H1 (cell line): Measurements from ENCODE around the gene PTMA. TPM values are rescaled to one million over a fixed set of nuclear protein-coding genes. Genes with fewer than 3 reads are reported as not detected.

ENCODE experiments used
- BCL11A ChIP-seq, 2 experiments: IDR thresholded peaks; one replicate each; pipeline ENCODE4 v1.6.1; 2011; ENCODE audit warnings: low read depth in 2 of 2, low read length in 2 of 2, mild to moderate bottlenecking in 2 of 2
- EGR1 ChIP-seq: IDR thresholded peaks from 2 replicates; pipeline ENCODE4 v1.6.1; 2011; ENCODE audit warnings: low read depth, low read length, borderline replicate concordance
- EP300 ChIP-seq, 2 experiments: IDR thresholded peaks; 1 replicate in 1 of 2; 2 replicates in 1 of 2; pipeline ENCODE4 v1.6.1; 2011 to 2012; ENCODE audit warnings: low read depth in 2 of 2, low read length in 2 of 2, mild to moderate bottlenecking in 2 of 2, borderline replicate concordance in 1 of 2, inconsistent platforms in 1 of 2, moderate library complexity in 1 of 2
- FOSL1 ChIP-seq: IDR thresholded peaks from 2 replicates; pipeline ENCODE4 v1.6.1; 2011; ENCODE audit warnings: mild to moderate bottlenecking, low read depth, low read length, moderate library complexity; ENCODE audit not compliant: insufficient read depth
- POLR2A ChIP-seq, 2 experiments: IDR thresholded peaks; 1 replicate in 1 of 2; 2 replicates in 1 of 2; pipeline ENCODE4 v1.6.1; 2011; ENCODE audit warnings: low read depth in 2 of 2, low read length in 2 of 2, mild to moderate bottlenecking in 2 of 2; ENCODE audit errors: control extremely low read depth in 1 of 2
- RAD21 ChIP-seq, 2 experiments: IDR thresholded peaks in 1 of 2; conservative IDR thresholded peaks in 1 of 2; 2 replicates each; pipeline ENCODE4 v1.6.1; 2011; ENCODE audit warnings: low read depth in 2 of 2, low read length in 2 of 2, improper control_type of control experiment in 1 of 2, inconsistent platforms in 1 of 2, mild to moderate bottlenecking in 1 of 2, moderate library complexity in 1 of 2
- RXRA ChIP-seq: IDR thresholded peaks from 2 replicates; pipeline ENCODE4 v1.6.1; 2011; ENCODE audit warnings: low read depth, mild to moderate bottlenecking, low read length, moderate library complexity; ENCODE audit not compliant: insufficient read depth
- SUZ12 ChIP-seq: fragments of 200-600 bp; sonication (generic); IDR thresholded peaks from 2 replicates; pipeline ENCODE4 v1.6.1; 2012; ENCODE audit warnings: mild to moderate bottlenecking, inconsistent platforms, low read length, moderate library complexity, mixed read lengths
- TCF12 ChIP-seq: IDR thresholded peaks from 2 replicates; pipeline ENCODE4 v1.6.1; 2011; ENCODE audit warnings: low read depth, mild to moderate bottlenecking, low read length
- polyA plus RNA-seq, 7 experiments: library from polyadenylated mRNA; depleted of rRNA in 3 of 7; stranded (reverse) in 5 of 7; unstranded in 2 of 7; fragments of >200 nt in 5 of 7; fragments of 200-250 nt in 2 of 7; gene quantifications; 1 replicate in 5 of 7; 2 replicates in 1 of 7; 4 replicates in 1 of 7; pipeline versions ENCODE4 v1.2.1 to v1.2.3, GENCODE V29; 2011 to 2013; ENCODE audit warnings: missing spikeins in 2 of 7, mixed read lengths in 2 of 7
- total RNA-seq: library from RNA; stranded (reverse); fragmentation: NEBNext Ultra II Directional; extraction: Animal tissue kit (Norgen Biotek cat#: 25700); gene quantifications from 2 replicates; pipeline ENCODE4 v1.2.1, GENCODE V29; 2021
- TF ChIP-seq, protein P1 (sequence below): fragments of 300-600 bp; sonication (generic); IDR thresholded peaks from 2 replicates; pipeline ENCODE4 v1.7.1; 2012; ENCODE audit warnings: low read length, moderate library complexity, mild to moderate bottlenecking, inconsistent platforms; ENCODE audit not compliant: insufficient replicate concordance

The PTMA gene
- total and polyA plus RNA-seq, 2 of the 8 experiments (the other 6 are each of a cell fraction or from before 2014, with no cell fraction given), result 683 to 2,680 TPM

DNA sequence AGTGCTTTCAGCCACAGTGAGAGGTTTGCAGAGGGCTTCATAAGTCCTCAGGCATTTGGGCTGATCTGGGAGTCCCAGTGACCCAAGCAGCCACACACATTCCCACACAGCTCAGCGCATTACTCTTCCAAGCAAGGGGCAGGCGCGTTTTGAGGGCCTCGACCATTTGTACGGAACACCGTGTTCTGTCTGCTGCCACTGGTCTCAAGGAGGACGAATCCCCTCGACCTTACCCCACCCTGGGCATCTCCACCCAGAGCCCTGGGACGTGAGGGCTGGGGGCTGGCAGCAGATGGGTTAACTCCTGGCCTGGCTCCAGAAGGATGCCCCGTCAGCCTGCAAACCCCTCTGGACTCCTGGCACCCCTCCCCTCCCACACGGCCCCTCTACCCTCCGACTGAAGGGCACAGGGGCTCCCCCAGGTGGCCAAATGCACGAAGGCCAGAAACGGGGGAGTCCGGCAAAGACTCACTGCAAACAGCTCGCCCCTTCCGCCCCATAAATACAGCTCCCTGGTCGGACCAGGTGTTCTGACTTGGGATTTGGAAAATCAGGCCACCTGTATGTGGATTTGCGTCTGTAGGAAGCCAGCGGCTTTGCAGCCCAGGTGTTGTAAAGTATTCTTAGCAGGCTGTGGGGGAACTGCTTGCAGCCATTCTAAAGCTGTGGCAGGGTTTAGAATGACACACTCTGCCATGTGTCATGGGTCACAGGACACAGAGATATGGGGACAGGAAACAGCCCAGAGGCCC, 33.6 kb upstream of the PTMA start (continued):
- TF ChIP-seq, protein P1, sequence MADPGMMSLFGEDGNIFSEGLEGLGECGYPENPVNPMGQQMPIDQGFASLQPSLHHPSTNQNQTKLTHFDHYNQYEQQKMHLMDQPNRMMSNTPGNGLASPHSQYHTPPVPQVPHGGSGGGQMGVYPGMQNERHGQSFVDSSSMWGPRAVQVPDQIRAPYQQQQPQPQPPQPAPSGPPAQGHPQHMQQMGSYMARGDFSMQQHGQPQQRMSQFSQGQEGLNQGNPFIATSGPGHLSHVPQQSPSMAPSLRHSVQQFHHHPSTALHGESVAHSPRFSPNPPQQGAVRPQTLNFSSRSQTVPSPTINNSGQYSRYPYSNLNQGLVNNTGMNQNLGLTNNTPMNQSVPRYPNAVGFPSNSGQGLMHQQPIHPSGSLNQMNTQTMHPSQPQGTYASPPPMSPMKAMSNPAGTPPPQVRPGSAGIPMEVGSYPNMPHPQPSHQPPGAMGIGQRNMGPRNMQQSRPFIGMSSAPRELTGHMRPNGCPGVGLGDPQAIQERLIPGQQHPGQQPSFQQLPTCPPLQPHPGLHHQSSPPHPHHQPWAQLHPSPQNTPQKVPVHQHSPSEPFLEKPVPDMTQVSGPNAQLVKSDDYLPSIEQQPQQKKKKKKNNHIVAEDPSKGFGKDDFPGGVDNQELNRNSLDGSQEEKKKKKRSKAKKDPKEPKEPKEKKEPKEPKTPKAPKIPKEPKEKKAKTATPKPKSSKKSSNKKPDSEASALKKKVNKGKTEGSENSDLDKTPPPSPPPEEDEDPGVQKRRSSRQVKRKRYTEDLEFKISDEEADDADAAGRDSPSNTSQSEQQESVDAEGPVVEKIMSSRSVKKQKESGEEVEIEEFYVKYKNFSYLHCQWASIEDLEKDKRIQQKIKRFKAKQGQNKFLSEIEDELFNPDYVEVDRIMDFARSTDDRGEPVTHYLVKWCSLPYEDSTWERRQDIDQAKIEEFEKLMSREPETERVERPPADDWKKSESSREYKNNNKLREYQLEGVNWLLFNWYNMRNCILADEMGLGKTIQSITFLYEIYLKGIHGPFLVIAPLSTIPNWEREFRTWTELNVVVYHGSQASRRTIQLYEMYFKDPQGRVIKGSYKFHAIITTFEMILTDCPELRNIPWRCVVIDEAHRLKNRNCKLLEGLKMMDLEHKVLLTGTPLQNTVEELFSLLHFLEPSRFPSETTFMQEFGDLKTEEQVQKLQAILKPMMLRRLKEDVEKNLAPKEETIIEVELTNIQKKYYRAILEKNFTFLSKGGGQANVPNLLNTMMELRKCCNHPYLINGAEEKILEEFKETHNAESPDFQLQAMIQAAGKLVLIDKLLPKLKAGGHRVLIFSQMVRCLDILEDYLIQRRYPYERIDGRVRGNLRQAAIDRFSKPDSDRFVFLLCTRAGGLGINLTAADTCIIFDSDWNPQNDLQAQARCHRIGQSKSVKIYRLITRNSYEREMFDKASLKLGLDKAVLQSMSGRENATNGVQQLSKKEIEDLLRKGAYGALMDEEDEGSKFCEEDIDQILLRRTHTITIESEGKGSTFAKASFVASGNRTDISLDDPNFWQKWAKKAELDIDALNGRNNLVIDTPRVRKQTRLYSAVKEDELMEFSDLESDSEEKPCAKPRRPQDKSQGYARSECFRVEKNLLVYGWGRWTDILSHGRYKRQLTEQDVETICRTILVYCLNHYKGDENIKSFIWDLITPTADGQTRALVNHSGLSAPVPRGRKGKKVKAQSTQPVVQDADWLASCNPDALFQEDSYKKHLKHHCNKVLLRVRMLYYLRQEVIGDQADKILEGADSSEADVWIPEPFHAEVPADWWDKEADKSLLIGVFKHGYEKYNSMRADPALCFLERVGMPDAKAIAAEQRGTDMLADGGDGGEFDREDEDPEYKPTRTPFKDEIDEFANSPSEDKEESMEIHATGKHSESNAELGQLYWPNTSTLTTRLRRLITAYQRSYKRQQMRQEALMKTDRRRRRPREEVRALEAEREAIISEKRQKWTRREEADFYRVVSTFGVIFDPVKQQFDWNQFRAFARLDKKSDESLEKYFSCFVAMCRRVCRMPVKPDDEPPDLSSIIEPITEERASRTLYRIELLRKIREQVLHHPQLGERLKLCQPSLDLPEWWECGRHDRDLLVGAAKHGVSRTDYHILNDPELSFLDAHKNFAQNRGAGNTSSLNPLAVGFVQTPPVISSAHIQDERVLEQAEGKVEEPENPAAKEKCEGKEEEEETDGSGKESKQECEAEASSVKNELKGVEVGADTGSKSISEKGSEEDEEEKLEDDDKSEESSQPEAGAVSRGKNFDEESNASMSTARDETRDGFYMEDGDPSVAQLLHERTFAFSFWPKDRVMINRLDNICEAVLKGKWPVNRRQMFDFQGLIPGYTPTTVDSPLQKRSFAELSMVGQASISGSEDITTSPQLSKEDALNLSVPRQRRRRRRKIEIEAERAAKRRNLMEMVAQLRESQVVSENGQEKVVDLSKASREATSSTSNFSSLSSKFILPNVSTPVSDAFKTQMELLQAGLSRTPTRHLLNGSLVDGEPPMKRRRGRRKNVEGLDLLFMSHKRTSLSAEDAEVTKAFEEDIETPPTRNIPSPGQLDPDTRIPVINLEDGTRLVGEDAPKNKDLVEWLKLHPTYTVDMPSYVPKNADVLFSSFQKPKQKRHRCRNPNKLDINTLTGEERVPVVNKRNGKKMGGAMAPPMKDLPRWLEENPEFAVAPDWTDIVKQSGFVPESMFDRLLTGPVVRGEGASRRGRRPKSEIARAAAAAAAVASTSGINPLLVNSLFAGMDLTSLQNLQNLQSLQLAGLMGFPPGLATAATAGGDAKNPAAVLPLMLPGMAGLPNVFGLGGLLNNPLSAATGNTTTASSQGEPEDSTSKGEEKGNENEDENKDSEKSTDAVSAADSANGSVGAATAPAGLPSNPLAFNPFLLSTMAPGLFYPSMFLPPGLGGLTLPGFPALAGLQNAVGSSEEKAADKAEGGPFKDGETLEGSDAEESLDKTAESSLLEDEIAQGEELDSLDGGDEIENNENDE, result no peak
- TF ChIP-seq SUZ12 (no peak), POLR2A (IDR thresholded peaks at IDR 0.05; ENCODE audit: control extremely low read depth in 1 of 2, low read depth in 2 of 2, low read length in 2 of 2) (no peak), FOSL1 (no peak), TCF12 (peak; percentile 85), RAD21 (IDR thresholded peaks at IDR 0.05 in 1 of 2, conservative IDR thresholded peaks at IDR 0.05 in 1 of 2; ENCODE audit: low read depth in 2 of 2, low read length in 2 of 2) (peak; percentile 80 to 89), EP300 (IDR thresholded peaks at IDR 0.05; ENCODE audit: borderline replicate concordance in 1 of 2, low read depth in 2 of 2, low read length in 2 of 2) (peak in 1 of 2 experiments; percentile 23; a peak in 1 of 3 replicates), EGR1 (0 out of 2 replicates have a peak, but pooled peaks have one; percentile 28), BCL11A (IDR thresholded peaks at IDR 0.05; ENCODE audit: low read depth in 2 of 2, low read length in 2 of 2) (no peak), RXRA (no peak)
